H9 (cell line): ENCODE measurements around the gene HNRNPH1. TPM values are rescaled to one million over a fixed set of nuclear protein-coding genes. Genes with fewer than 3 reads are reported as not detected.
A peak's percentile ranks its signal among the peaks of the same experiment; 100 is the strongest.
"Not testable (repeated sequence)": the region's sequence is repeated elsewhere in the genome, so short reads cannot be mapped to it uniquely, and the experiment has no call there.

Experiments used
- DNase-seq: peaks from one replicate; pipeline ENCODE4 v3.0.0-alpha.2; 2017
- H2AFZ ChIP-seq: one replicate; pipeline ENCODE4 v1.6.1; 2013; ENCODE audit warnings: mild to moderate bottlenecking, low read length, control low read depth, moderate library complexity
- H2AK5ac ChIP-seq: 2 replicates; pipeline ENCODE4 v1.6.1; 2013; ENCODE audit warnings: low read length, control low read depth, mixed read lengths; ENCODE audit not compliant: insufficient read length
- H2BK120ac ChIP-seq: one replicate; pipeline ENCODE4 v1.6.1; 2013; ENCODE audit warnings: low read depth, mild to moderate bottlenecking, low read length, control low read depth, inconsistent platforms; ENCODE audit not compliant: poor library complexity, severe bottlenecking
- H2BK12ac ChIP-seq: 2 replicates; pipeline ENCODE4 v1.6.1; 2013; ENCODE audit warnings: low read length, control low read depth, mixed read lengths, low read depth; ENCODE audit not compliant: insufficient read length
- H2BK15ac ChIP-seq: 2 replicates; pipeline ENCODE4 v1.6.1; 2013; ENCODE audit warnings: low read depth, low read length, control low read depth
- H2BK20ac ChIP-seq: one replicate; pipeline ENCODE4 v1.6.1; 2013; ENCODE audit warnings: low read depth, mild to moderate bottlenecking, low read length, control low read depth, inconsistent platforms; ENCODE audit not compliant: poor library complexity, severe bottlenecking
- H2BK5ac ChIP-seq: 2 replicates; pipeline ENCODE4 v1.6.1; 2013; ENCODE audit warnings: low read length, control low read depth, mixed read lengths; ENCODE audit not compliant: insufficient read length
- H3K14ac ChIP-seq: 2 replicates; pipeline ENCODE4 v1.6.1; 2013; ENCODE audit warnings: low read length, control low read depth; ENCODE audit not compliant: insufficient read depth
- H3K18ac ChIP-seq: 2 replicates; pipeline ENCODE4 v1.6.1; 2013; ENCODE audit warnings: low read depth, mild to moderate bottlenecking, mixed read lengths, low read length, control low read depth; ENCODE audit not compliant: insufficient read length
- H3K23ac ChIP-seq: 2 replicates; pipeline ENCODE4 v1.6.1; 2013; ENCODE audit warnings: low read length, control low read depth, mixed read lengths, low read depth; ENCODE audit not compliant: insufficient read length
- H3K23me2 ChIP-seq: 2 replicates; pipeline ENCODE4 v1.6.1; 2013; ENCODE audit warnings: low read depth, mild to moderate bottlenecking, mixed read lengths, low read length, control low read depth; ENCODE audit not compliant: insufficient read length, poor library complexity, severe bottlenecking
- H3K27ac ChIP-seq: 2 replicates; pipeline ENCODE4 v1.5.1; 2013; ENCODE audit warnings: low read length, control low read depth, mixed read lengths, low read depth; ENCODE audit not compliant: insufficient read length
- H3K27me3 ChIP-seq: 2 replicates; pipeline ENCODE4 v1.6.1; 2013; ENCODE audit warnings: low read length, control low read depth, inconsistent platforms; ENCODE audit not compliant: insufficient read depth
- H3K4ac ChIP-seq: 2 replicates; pipeline ENCODE4 v1.6.1; 2013; ENCODE audit warnings: low read depth, mild to moderate bottlenecking, control low read depth, inconsistent platforms, low read length, moderate library complexity
- H3K4me1 ChIP-seq: 2 replicates; pipeline ENCODE4 v1.6.1; 2013; ENCODE audit warnings: low read length, control low read depth, inconsistent platforms; ENCODE audit not compliant: insufficient read depth
- H3K4me2 ChIP-seq: 2 replicates; pipeline ENCODE4 v1.6.1; 2013; ENCODE audit warnings: low read length, control low read depth, mixed read lengths; ENCODE audit not compliant: insufficient read length, insufficient read depth
- H3K56ac ChIP-seq: 2 replicates; pipeline ENCODE4 v1.6.1; 2013; ENCODE audit warnings: low read depth, mild to moderate bottlenecking, mixed read lengths, low read length, control low read depth; ENCODE audit not compliant: insufficient read length
- H3K79me1 ChIP-seq: 2 replicates; pipeline ENCODE4 v1.6.1; 2013; ENCODE audit warnings: low read depth, mild to moderate bottlenecking, moderate library complexity, low read length, control low read depth, inconsistent platforms; ENCODE audit not compliant: insufficient read depth, poor library complexity, severe bottlenecking
- H3K79me2 ChIP-seq: 2 replicates; pipeline ENCODE4 v1.6.1; 2013; ENCODE audit warnings: low read length, control low read depth, inconsistent platforms; ENCODE audit not compliant: insufficient read depth
- H3K9ac ChIP-seq: 2 replicates; pipeline ENCODE4 v1.6.1; 2013; ENCODE audit warnings: low read length, control low read depth, mixed read lengths; ENCODE audit not compliant: insufficient read length; ENCODE audit errors: extremely low read depth
- H3K9me3 ChIP-seq: one replicate; pipeline ENCODE4 v1.6.1; 2013; ENCODE audit warnings: low read depth, low read length, inconsistent platforms; ENCODE audit not compliant: control insufficient read depth
- H3T11ph ChIP-seq: one replicate; pipeline ENCODE4 v1.6.1; 2013; ENCODE audit warnings: mild to moderate bottlenecking, low read length, control low read depth, inconsistent platforms
- H4K20me1 ChIP-seq: one replicate; pipeline ENCODE4 v1.6.1; 2013; ENCODE audit not compliant: control insufficient read depth, insufficient read length, insufficient read depth
- H4K5ac ChIP-seq: 2 replicates; pipeline ENCODE4 v1.6.1; 2013; ENCODE audit warnings: low read depth, mild to moderate bottlenecking, mixed read lengths, low read length, control low read depth; ENCODE audit not compliant: insufficient read length
- H4K8ac ChIP-seq: replicated peaks from 2 replicates; pipeline ENCODE4 v1.6.1; 2013; ENCODE audit warnings: low read length, control low read depth, mixed read lengths, low read depth; ENCODE audit not compliant: insufficient read length
- H4K91ac ChIP-seq: 2 replicates; pipeline ENCODE4 v1.6.1; 2013; ENCODE audit warnings: low read depth, mild to moderate bottlenecking, moderate library complexity, mixed read lengths, low read length, control low read depth; ENCODE audit not compliant: insufficient read length
- H3K27ac Mint-ChIP-seq, 3 experiments: 2 replicates in 2 of 3; 3 replicates in 1 of 3; pipeline ENCODE4 v1.8.0; 2020 to 2021; ENCODE audit warnings: mixed read lengths in 3 of 3, mild to moderate bottlenecking in 1 of 3, moderate library complexity in 1 of 3
- H3K27me3 Mint-ChIP-seq: 2 replicates; pipeline ENCODE4 v1.8.0; 2021; ENCODE audit warnings: low read depth, mild to moderate bottlenecking, moderate library complexity, mixed read lengths
- H3K36me3 Mint-ChIP-seq, 3 experiments: 2 replicates in 2 of 3; 3 replicates in 1 of 3; pipeline ENCODE4 v1.8.0; 2020 to 2021; ENCODE audit warnings: low read depth in 3 of 3, mixed read lengths in 3 of 3; ENCODE audit not compliant: insufficient read depth in 1 of 3
- H3K4me1 Mint-ChIP-seq, 2 experiments: 2 replicates each; pipeline ENCODE4 v1.8.0; 2020; ENCODE audit warnings: mixed read lengths in 2 of 2
- H3K4me3 Mint-ChIP-seq, 2 experiments: 2 replicates in 1 of 2; 3 replicates in 1 of 2; pipeline ENCODE4 v1.8.0; 2020 to 2021; ENCODE audit warnings: mild to moderate bottlenecking in 2 of 2, mixed read lengths in 2 of 2, moderate library complexity in 1 of 2
- H3K9me3 Mint-ChIP-seq, 2 experiments: 2 replicates in 1 of 2; 3 replicates in 1 of 2; pipeline ENCODE4 v1.8.0; 2020; ENCODE audit warnings: mild to moderate bottlenecking in 2 of 2, mixed read lengths in 2 of 2, moderate library complexity in 1 of 2
- WGBS: extraction: QIAGEN DNeasy Blood & Tissue Kit; methylation state at CpG from one replicate; pipeline ENCODE4 v1.1.7; 2013; ENCODE audit warnings: missing lambda C conversion rate, low lambda C conversion rate, mixed read lengths; ENCODE audit not compliant: insufficient read length; ENCODE audit errors: extremely low coverage; 5-methylcytosine and 5-hydroxymethylcytosine counted together
- total RNA-seq: library from RNA; stranded (reverse); gene quantifications from 2 replicates; pipeline ENCODE4 v1.2.1, GENCODE V29; 2021

HNRNPH1 gene
- total RNA-seq, 1 experiment from 2014 or later: 1,066 TPM

DNA sequence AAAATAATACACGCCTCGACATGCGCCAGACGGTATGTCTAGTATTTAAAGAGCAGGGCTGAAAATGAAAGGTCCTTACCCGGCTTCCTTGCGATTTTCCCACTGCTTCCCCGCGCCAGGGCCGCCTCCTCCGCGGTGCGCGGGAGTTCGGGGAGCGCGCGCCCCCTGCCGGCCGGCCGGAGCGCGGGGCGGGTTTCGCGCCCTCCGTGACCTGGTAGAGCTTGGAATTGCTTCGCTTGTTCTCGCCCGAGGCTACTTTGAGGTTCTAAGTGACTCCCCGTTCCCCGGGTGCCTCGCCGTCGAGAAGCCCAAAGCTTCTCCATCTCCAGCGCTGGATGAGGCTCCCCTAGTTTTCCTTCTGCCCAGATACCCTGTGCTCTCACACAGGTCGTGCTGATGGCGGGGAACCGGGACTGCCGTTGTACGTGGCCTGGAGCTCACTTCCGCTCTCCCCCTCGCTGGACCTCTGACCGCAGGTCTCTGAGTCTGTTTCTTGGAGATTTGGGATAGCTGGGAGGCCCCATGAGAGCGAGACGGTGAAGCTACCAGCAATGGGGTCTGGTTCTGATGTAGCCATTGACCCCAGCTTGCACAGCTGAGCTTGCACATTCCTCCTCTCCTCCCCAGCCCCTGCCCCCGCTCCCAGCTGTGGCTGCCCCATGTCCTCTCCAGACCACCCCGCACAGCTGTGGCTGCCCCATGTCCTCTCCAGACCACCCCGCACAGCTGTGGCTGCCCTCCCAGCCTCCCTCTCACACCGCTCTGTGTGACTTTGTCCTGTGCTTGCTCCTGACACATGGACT is 11.1 kb upstream of the HNRNPH1 start:
- not testable (repeated sequence) for H2AFZ ChIP-seq, H3K9ac ChIP-seq, H2BK120ac ChIP-seq, H3T11ph ChIP-seq, H3K27me3 Mint-ChIP-seq, H3K9me3 Mint-ChIP-seq, H3K4ac ChIP-seq, H3K79me2 ChIP-seq, H3K27me3 ChIP-seq, H3K18ac ChIP-seq, H4K91ac ChIP-seq, H3K9me3 ChIP-seq, H2AK5ac ChIP-seq, H4K20me1 ChIP-seq, DNase-seq, H3K23me2 ChIP-seq, H3K23ac ChIP-seq, H3K14ac ChIP-seq, H3K27ac Mint-ChIP-seq, H4K5ac ChIP-seq, H3K56ac ChIP-seq, H3K4me1 Mint-ChIP-seq, H3K4me3 Mint-ChIP-seq, H3K4me2 ChIP-seq, H3K27ac ChIP-seq, H2BK15ac ChIP-seq, H4K8ac ChIP-seq, H2BK12ac ChIP-seq, H3K79me1 ChIP-seq, H3K4me1 ChIP-seq, H2BK20ac ChIP-seq, H2BK5ac ChIP-seq
- WGBS: no CpG with 5 or more reads among the region's 49 CpGs
- H3K36me3 Mint-ChIP-seq: peaks cover 7 to 15% (median 8%) of the 10 kb centered on the region in 3 experiments; a peak in 6 of 7 replicates

DNA sequence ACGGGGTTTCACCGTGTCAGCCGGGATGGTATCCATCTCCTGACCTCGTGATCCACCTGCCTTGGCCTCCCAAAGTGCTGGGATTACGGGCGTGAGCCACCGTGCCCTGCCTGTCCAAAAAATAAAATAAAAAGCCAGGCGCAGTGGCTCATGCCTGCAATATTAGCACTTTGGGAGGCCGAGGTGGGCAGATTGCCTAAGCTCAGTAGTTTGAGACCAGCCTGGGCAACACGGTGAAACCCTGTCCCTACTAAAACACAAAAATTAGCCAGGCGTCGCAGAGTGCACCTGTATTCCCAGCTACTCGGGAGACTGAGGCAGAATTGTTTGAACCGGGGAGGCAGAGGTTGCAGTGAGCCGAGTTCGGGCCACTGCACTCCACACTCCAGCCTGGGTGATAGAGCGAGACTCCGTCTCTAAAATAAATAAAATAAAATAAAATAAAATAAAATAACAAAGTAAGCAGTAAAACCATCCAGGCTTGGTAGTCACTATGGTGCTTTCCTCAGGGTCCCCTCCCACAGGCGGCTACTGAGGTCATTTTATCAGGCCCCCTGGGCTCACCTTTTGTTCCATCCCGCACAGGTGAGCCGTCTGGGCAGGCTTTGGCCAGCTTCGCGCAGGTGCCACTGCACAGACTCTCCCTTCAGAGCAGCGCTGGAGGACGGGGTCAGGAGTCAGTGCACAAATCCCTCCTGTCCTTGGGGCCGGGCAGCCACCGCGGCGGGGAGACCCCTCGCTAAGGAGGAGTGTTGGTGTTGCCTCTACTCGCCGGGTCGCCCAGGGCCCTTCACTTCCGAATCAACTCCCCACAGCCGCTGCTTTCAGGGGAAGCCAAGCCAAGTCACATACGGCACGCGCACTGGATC is 10.3 kb upstream of the HNRNPH1 start:
- H3K4me1 ChIP-seq, H3K79me2 ChIP-seq, H3K9me3 Mint-ChIP-seq, H3K23me2 ChIP-seq, H4K8ac ChIP-seq, H2AFZ ChIP-seq, H3K4me1 Mint-ChIP-seq, H3K23ac ChIP-seq, H3T11ph ChIP-seq, H3K27ac Mint-ChIP-seq, H3K14ac ChIP-seq, H2BK20ac ChIP-seq, H4K5ac ChIP-seq, H3K27me3 ChIP-seq, H2BK15ac ChIP-seq, H3K9ac ChIP-seq, H3K9me3 ChIP-seq, H4K91ac ChIP-seq, H3K27me3 Mint-ChIP-seq, H3K56ac ChIP-seq, H3K4ac ChIP-seq, H2AK5ac ChIP-seq, H3K79me1 ChIP-seq, H2BK120ac ChIP-seq, H3K4me2 ChIP-seq, H3K18ac ChIP-seq, H4K20me1 ChIP-seq, DNase-seq, H3K27ac ChIP-seq, H2BK12ac ChIP-seq, H2BK5ac ChIP-seq: not testable (repeated sequence)
- Mint-ChIP-seq H3K4me3 (peak overlapping the region; percentile 53 to 66; a peak in 4 of 5 replicates), H3K36me3 (peaks cover 8 to 13% (median 8%) of the 10 kb centered on the region in 3 experiments; a peak in 6 of 7 replicates)
- WGBS: no CpG with 5 or more reads among the region's 38 CpGs
